Heart left ventricle (tissue), 16 donors: ENCODE measurements around the gene ST3GAL2. TPM values are rescaled to one million over a fixed set of nuclear protein-coding genes. Genes with fewer than 3 reads are reported as not detected.
"Not testable (repeated sequence)": the region's sequence is repeated elsewhere in the genome, so short reads cannot be mapped to it uniquely, and the experiment has no call there.

ENCODE experiments used
- ATAC-seq, 4 donors: fragments of 200-7000 bp; cut with Tn5 transposase; one replicate each; pipeline ENCODE4 v1.9.1; 2020 to 2022; ENCODE audit warnings: moderate library complexity in 4 of 4, mild to moderate bottlenecking in 3 of 4, moderate number of reproducible peaks in 1 of 4
- DNase-seq, 5 donors: peaks; one replicate each; pipeline ENCODE4 v3.0.0-alpha.2; 2020
- H3K27ac ChIP-seq, 12 donors: fragments of 200-600 bp; sonication (generic) in 4 of 12; one replicate each; pipeline versions ENCODE4 v1.5.0 to v1.8.0; 2016 to 2022; ENCODE audit warnings: mild to moderate bottlenecking in 2 of 12
- H3K27me3 ChIP-seq, 9 donors: fragments of 200-600 bp; sonication (generic) in 2 of 9; one replicate each; pipeline versions ENCODE4 v1.5.1 to v1.8.0; 2016 to 2022; ENCODE audit warnings: mild to moderate bottlenecking in 3 of 9
- H3K36me3 ChIP-seq, 9 donors: fragments of 200-600 bp; sonication (generic) in 2 of 9; one replicate each; pipeline versions ENCODE4 v1.5.0 to v1.8.0; 2018 to 2022; ENCODE audit warnings: mild to moderate bottlenecking in 2 of 9
- H3K4me1 ChIP-seq, 12 donors: fragments of 200-600 bp; sonication (generic) in 4 of 12; one replicate each; pipeline versions ENCODE4 v1.5.0 to v1.8.0; 2016 to 2022; ENCODE audit warnings: mild to moderate bottlenecking in 3 of 12
- H3K4me3 ChIP-seq, 12 donors: fragments of 200-600 bp; sonication (generic) in 4 of 12; one replicate each; pipeline versions ENCODE4 v1.5.0 to v1.8.0; 2017 to 2022; ENCODE audit warnings: mild to moderate bottlenecking in 9 of 12, moderate library complexity in 4 of 12
- H3K9me3 ChIP-seq, 12 donors: fragments of 200-600 bp; sonication (generic) in 4 of 12; one replicate each; pipeline versions ENCODE4 v1.5.0 to v1.8.0; 2016 to 2022; ENCODE audit warnings: mild to moderate bottlenecking in 1 of 12
- CTCF ChIP-seq, 12 donors: fragments of 200-600 bp; sonication (generic) in 4 of 12; IDR thresholded peaks; one replicate each; pipeline versions ENCODE4 v1.5.0 to v1.8.0; 2018 to 2022; ENCODE audit warnings: antibody characterized with exemption in 12 of 12, mild to moderate bottlenecking in 5 of 12
- POLR2A ChIP-seq, 2 donors: fragments of 450-650 bp; IDR thresholded peaks; one replicate each; pipeline ENCODE4 v1.6.1; 2017; ENCODE audit warnings: antibody characterized with exemption in 2 of 2, mild to moderate bottlenecking in 2 of 2, moderate library complexity in 2 of 2
- WGBS, 4 donors: extraction: QIAGEN DNeasy Blood & Tissue Kit in 2 of 4; methylation state at CpG; one replicate each; pipeline versions ENCODE4 v1.1.5 to v1.1.7; 2013 to 2018; 5-methylcytosine and 5-hydroxymethylcytosine counted together
- intact Hi-C, 10 donors: fragments of 100-400 bp; cut with DNase I; formaldehyde crosslinking; loops; one replicate each; pipeline versions ENCODE4 v1.11.1 to v1.14.2; 2022
- polyA plus RNA-seq, 2 donors: library from polyadenylated mRNA; stranded (reverse); fragments of 200-250 nt; gene quantifications; one replicate each; pipeline ENCODE4 v1.2.3, GENCODE V29; 2013
- total RNA-seq, 9 donors: library from RNA; depleted of rRNA in 2 of 9; stranded (reverse); fragments of >200 nt in 2 of 9; fragmentation: NEBNext Ultra II Directional in 3 of 9; extraction: Animal tissue kit (Norgen Biotek cat#: 25700) in 3 of 9; gene quantifications; one replicate each; pipeline versions ENCODE4 v1.1.0 to v1.2.4, GENCODE V29; 2016 to 2023
- donor health status: ischemic (EF 13 %, LVEDD 7.1; RV severe dilation, severe dysfunction).
- donor health status: healthy with polysubstance abuse.
- donor health status: DM: no; HTN: yes; CAD: no.
- donor health status: DM: no; HTN: no; CAD: no.
- donor health status: ischemic (EF 25% LVEDD 6.9; RV normal size, moderate dysfunction).
- donor health status: ischemic (EF 25% LVEDD 5.7; RV mildly dilated, moderate dysfunction).
- donor health status: healthy.
- donor health status: DM: yes; HTN: yes; CAD: no.
- donor health status: ischemic (EF 35%, LVEDD 5.7; RV mildly dilated, moderate dysfunction).
- donor health status: nonischemic (EF 11% LVEDD 7.7; RV severe dilation, severe dysfunction).
- donor health status: DM: yes; HTN: yes; CAD: no.
- donor health status: PGD.
- donor health status: ischemic (EF 29% LVEDD 5.4; RV normal size, mild dysfunction).
- donor health status: nonischemic (EF 23%, LVEDD 6.1; RV moderate dilation, normal function).

The ST3GAL2 gene
- total and polyA plus RNA-seq, 11 donors, result 8.4 to 44.6 (median 20.1) TPM

- H3K4me3 ChIP-seq, result no peak overlapping the region
- H3K4me1 ChIP-seq, result peaks cover 0 to 57% (median 34%) of the 10 kb centered on the region in 12 donors
- intact Hi-C loops, result no loop called here
- H3K9me3 ChIP-seq, result no peaks in the 10 kb centered on the region
- H3K36me3 ChIP-seq, result peaks cover 0 to 11% (median 2%) of the 10 kb centered on the region in 9 donors
- ATAC-seq (no peak), DNase-seq (no peak)
- 82 to 92% (median 87%) methylated on average over 15 to 17 of the region's 17 CpGs for WGBS, 4 donors
- no peak for TF ChIP-seq CTCF (IDR thresholded peaks at IDR 0.05)
- TF ChIP-seq POLR2A (IDR thresholded peaks at IDR 0.05), result no peak
- H3K27me3 ChIP-seq, result no peaks in the 10 kb centered on the region
- H3K27ac ChIP-seq, result no peak overlapping the region
Measured at GRCh38 chr16:70416748-70417616, 21.9 kb downstream of the ST3GAL2 start.

- H3K4me3 ChIP-seq, H3K9me3 ChIP-seq, H3K27me3 ChIP-seq, DNase-seq, ATAC-seq, intact Hi-C loops, H3K27ac ChIP-seq: not testable (repeated sequence)
- 96 to 99% (median 98%) methylated on average over 5 of the region's 5 CpGs for WGBS, 4 donors
- H3K36me3 ChIP-seq, result peaks cover 0 to 21% (median 3%) of the 10 kb centered on the region in 9 donors
- peaks cover 0 to 24% (median 8%) of the 10 kb centered on the region in 12 donors for H3K4me1 ChIP-seq
Measured at GRCh38 chr16:70413572-70413971, 25.3 kb downstream of the ST3GAL2 start.

GRCh38 chr16:70412385-70412784 is 26.5 kb downstream of the ST3GAL2 start:
- no peak overlapping the region for H3K4me3 ChIP-seq
- intact Hi-C loops, result no loop called here
- DNase-seq (no peak), ATAC-seq (no peak)
- no peak for TF ChIP-seq POLR2A (IDR thresholded peaks at IDR 0.05)
- no peak for TF ChIP-seq CTCF (IDR thresholded peaks at IDR 0.05)
- 95 to 97% (median 96%) methylated on average over 8 of the region's 8 CpGs for WGBS, 4 donors
- peaks cover 0 to 25% (median 12%) of the 10 kb centered on the region in 12 donors for H3K4me1 ChIP-seq
- H3K9me3 ChIP-seq, result no peaks in the 10 kb centered on the region
- no peak overlapping the region for H3K27ac ChIP-seq
- no peaks in the 10 kb centered on the region for H3K27me3 ChIP-seq
- peaks cover 0 to 21% (median 3%) of the 10 kb centered on the region in 9 donors for H3K36me3 ChIP-seq

GRCh38 chr16:70410734-70411133 is 28.2 kb downstream of the ST3GAL2 start:
- 87 to 91% (median 91%) methylated on average over 6 of the region's 6 CpGs for WGBS, 4 donors

More at GRCh38 chr16:70410734-70411133, 28.2 kb downstream of the ST3GAL2 start:
- Histone ChIP-seq H3K9me3 (no peaks in the 10 kb centered on the region), H3K27ac (no peak overlapping the region), H3K36me3 (peaks cover 0 to 21% (median 3%) of the 10 kb centered on the region in 9 donors), H3K27me3 (no peaks in the 10 kb centered on the region), H3K4me1 (peaks cover 0 to 19% (median 11%) of the 10 kb centered on the region in 12 donors), H3K4me3 (no peak overlapping the region)
- intact Hi-C loops, result no loop called here
- TF ChIP-seq CTCF (IDR thresholded peaks at IDR 0.05), result no peak
- TF ChIP-seq POLR2A (IDR thresholded peaks at IDR 0.05), result no peak
- DNase-seq (no peak), ATAC-seq (no peak)
